Measurements from ENCODE around the gene PAQR4. TPM values are rescaled to one million over a fixed set of nuclear protein-coding genes. Genes with fewer than 3 reads are reported as not detected.

Gene PAQR4
- total RNA-seq, 4 donors from 2014 or later = 2.9 to 18.8 (median 8.0) TPM

DNA sequence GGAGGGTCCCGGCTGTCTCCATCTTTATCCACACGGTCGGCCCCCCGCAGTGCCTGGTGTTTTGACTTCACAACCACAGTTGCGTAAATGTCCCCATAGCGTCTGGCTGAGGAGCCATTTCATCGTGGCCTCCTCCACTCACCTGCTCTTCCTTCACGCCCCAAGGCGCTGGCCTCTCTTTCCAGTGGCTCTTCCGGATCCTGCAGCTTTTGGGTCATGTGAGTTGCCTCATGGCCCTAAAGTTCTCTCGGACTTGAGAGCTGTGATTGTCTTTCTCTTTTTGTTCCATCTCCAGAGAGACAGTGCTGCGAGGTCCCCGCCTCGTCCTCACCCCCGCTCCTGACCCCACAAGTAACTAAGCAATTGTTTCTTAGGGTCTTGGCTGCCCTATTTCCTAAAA is 34.7 kb upstream of the PAQR4 start:
- 84 to 88% methylated on average over 15 of the region's 15 CpGs for WGBS, 2 donors
- Histone ChIP-seq H3K4me1 (no peaks in the 10 kb centered on the region), H3K36me3 (peaks cover 43 to 94% (median 63%) of the 10 kb centered on the region in 3 donors), H3K27ac (no peak overlapping the region), H3K9me3 (no peaks in the 10 kb centered on the region), H3K27me3 (no peaks in the 10 kb centered on the region), H3K4me3 (no peak overlapping the region)
- TF ChIP-seq, protein P1, sequence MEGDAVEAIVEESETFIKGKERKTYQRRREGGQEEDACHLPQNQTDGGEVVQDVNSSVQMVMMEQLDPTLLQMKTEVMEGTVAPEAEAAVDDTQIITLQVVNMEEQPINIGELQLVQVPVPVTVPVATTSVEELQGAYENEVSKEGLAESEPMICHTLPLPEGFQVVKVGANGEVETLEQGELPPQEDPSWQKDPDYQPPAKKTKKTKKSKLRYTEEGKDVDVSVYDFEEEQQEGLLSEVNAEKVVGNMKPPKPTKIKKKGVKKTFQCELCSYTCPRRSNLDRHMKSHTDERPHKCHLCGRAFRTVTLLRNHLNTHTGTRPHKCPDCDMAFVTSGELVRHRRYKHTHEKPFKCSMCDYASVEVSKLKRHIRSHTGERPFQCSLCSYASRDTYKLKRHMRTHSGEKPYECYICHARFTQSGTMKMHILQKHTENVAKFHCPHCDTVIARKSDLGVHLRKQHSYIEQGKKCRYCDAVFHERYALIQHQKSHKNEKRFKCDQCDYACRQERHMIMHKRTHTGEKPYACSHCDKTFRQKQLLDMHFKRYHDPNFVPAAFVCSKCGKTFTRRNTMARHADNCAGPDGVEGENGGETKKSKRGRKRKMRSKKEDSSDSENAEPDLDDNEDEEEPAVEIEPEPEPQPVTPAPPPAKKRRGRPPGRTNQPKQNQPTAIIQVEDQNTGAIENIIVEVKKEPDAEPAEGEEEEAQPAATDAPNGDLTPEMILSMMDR (IDR thresholded peaks at IDR 0.05) = no peak
- no peak for TF ChIP-seq POLR2A (IDR thresholded peaks at IDR 0.05)
- DNase-seq = no peak
- intact Hi-C loops (cut with DNase I) = no loop called here

DNA sequence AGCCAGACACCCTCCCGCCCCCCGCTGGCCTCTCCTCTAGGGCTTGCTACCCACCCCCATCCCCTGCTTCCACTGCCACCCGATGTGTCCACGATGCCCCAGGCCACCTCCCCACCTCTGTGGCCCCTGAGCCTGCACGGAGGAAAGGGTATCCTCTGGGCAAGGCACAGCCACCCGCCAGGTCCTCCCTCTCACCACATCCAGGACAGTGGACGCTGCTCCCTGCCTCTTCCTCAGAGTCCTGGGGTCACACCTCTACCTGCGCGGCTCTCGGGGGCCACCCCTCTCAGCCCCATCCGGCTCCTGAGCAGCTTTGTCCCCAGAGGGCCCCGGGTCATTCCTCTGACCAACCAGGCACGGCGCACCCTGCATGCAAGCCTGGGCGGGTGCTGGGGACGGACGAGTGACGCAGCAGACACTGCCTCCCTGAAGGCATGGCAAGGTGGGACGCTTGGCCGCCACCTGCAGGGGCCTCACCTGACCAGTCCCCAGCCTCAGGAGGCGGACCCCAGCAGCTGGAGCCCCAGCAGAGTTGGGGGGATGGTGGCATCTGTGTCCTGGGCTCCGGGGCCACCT is 32.6 kb upstream of the PAQR4 start:
- TF ChIP-seq, protein P1 (IDR thresholded peaks at IDR 0.05) = no peak
- TF ChIP-seq POLR2A (IDR thresholded peaks at IDR 0.05) = no peak
- 60 to 85% methylated on average over 1 to 5 of the region's 22 CpGs for WGBS, 2 donors
- Histone ChIP-seq H3K4me1 (no peaks in the 10 kb centered on the region), H3K36me3 (peaks cover 46 to 94% (median 59%) of the 10 kb centered on the region in 3 donors), H3K27ac (no peak overlapping the region), H3K4me3 (no peak overlapping the region), H3K27me3 (no peaks in the 10 kb centered on the region), H3K9me3 (no peaks in the 10 kb centered on the region)
- DNase-seq = no peak
- intact Hi-C loops (cut with DNase I) = no loop called here

DNA sequence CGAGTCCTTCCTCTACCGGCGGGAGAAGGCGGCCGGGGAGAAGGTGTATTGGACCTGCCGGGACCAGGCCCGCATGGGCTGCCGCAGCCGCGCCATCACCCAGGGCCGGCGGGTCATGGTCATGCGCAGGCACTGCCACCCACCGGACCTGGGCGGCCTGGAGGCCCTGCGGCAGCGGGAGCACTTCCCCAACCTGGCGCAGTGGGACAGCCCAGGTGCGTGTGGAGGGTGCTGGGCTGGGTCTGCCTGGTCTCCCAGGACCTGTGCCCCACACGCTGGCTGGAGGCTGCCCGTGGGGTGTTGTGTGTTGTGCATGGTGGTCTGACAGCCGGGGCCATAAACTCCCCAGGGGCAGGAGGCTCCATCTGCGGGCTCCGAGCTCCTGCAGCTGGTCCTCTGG is 32.0 kb upstream of the PAQR4 start:
- intact Hi-C loops (cut with DNase I) = no loop called here
- no peak for DNase-seq
- H3K4me1 ChIP-seq = no peaks in the 10 kb centered on the region
- no peaks in the 10 kb centered on the region for H3K9me3 ChIP-seq
- no peak overlapping the region for H3K27ac ChIP-seq
- no peaks in the 10 kb centered on the region for H3K27me3 ChIP-seq
- no peak overlapping the region for H3K4me3 ChIP-seq
- H3K36me3 ChIP-seq = peaks cover 46 to 97% (median 59%) of the 10 kb centered on the region in 3 donors
- no CpG with 5 or more reads among the region's 24 CpGs for WGBS, 2 donors
- TF ChIP-seq, protein P1 (IDR thresholded peaks at IDR 0.05) = no peak
- no peak for TF ChIP-seq POLR2A (IDR thresholded peaks at IDR 0.05)

DNA sequence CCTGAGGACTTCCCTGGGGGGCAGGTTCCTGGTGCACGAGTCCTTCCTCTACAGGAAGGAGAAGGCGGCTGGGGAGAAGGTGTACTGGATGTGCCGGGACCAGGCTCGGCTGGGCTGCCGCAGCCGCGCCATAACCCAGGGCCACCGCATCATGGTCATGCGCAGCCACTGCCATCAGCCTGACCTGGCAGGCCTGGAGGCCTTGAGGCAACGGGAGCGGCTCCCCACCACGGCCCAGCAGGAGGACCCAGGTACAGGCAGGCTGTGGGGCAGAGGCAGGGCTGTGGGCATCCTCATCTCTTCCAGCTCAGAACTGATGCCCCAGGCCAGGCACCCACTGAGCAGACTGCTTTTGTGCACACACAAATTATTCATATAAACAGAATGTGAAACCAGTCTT is 30.9 kb upstream of the PAQR4 start:
- TF ChIP-seq, protein P1 (IDR thresholded peaks at IDR 0.05) = no peak
- no peak for TF ChIP-seq POLR2A (IDR thresholded peaks at IDR 0.05)
- Histone ChIP-seq H3K27me3 (no peaks in the 10 kb centered on the region), H3K9me3 (no peaks in the 10 kb centered on the region), H3K4me3 (no peak overlapping the region), H3K36me3 (peaks cover 45 to 98% (median 61%) of the 10 kb centered on the region in 3 donors), H3K27ac (no peak overlapping the region), H3K4me1 (no peaks in the 10 kb centered on the region)
- DNase-seq = no peak
- intact Hi-C loops (cut with DNase I) = no loop called here
- WGBS, 2 donors = 94 to 95% methylated on average over 3 of the region's 12 CpGs

DNA sequence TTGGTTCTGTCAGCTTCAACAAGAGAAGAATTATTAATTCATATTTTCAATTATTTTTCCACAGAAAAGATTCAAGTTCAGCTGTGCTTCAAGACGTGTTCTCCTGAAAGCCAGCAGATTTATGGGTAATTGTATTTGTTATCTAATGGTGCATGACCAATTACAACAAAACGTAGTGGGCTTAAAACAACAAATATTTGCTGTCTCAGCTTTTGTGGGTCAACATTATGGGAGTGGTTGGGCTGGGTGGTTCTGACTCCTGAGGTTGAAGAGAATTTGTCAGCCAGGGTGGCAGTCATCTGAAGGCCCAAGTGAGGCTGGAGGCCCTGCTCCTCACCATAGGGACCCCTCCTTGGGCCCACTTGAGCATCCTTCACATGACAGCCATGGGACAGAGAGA is 29.2 kb upstream of the PAQR4 start:
- Histone ChIP-seq H3K4me3 (no peak overlapping the region), H3K4me1 (no peaks in the 10 kb centered on the region), H3K27me3 (no peaks in the 10 kb centered on the region), H3K9me3 (no peaks in the 10 kb centered on the region), H3K36me3 (peaks cover 34 to 97% (median 55%) of the 10 kb centered on the region in 3 donors), H3K27ac (no peak overlapping the region)
- intact Hi-C loops (cut with DNase I) = no loop called here
- TF ChIP-seq, protein P1 (IDR thresholded peaks at IDR 0.05) = no peak
- no peak for TF ChIP-seq POLR2A (IDR thresholded peaks at IDR 0.05)
- DNase-seq = no peak
- WGBS, 2 donors = 40 to 60% methylated on average over 2 of the region's 2 CpGs

All from esophagus squamous epithelium (tissue), 5 donors.